Thyroid gland (tissue), 4 donors: ENCODE results near the gene EVA1C. TPM values are rescaled to one million over a fixed set of nuclear protein-coding genes. Genes with fewer than 3 reads are reported as not detected.

ENCODE experiments used
- DNase-seq, 2 donors: peaks; one replicate each; pipeline ENCODE4 v3.0.0-alpha.2; 2019
- H3K27ac ChIP-seq, 3 donors: fragments of 200-600 bp; sonication (generic); 1 replicate in 2 of 3; 2 replicates in 1 of 3; pipeline ENCODE4 v1.5.1; 2016 to 2019; ENCODE audit warnings: mild to moderate bottlenecking in 1 of 3, moderate library complexity in 1 of 3
- H3K27me3 ChIP-seq: fragments of 200-600 bp; sonication (generic); one replicate; pipeline ENCODE4 v1.5.1; 2019
- H3K36me3 ChIP-seq, 2 donors: fragments of 200-600 bp; sonication (generic); one replicate each; pipeline ENCODE4 v1.5.1; 2016 to 2019
- H3K4me1 ChIP-seq, 2 donors: fragments of 200-600 bp; sonication (generic); one replicate each; pipeline ENCODE4 v1.5.1; 2017 to 2019
- H3K4me3 ChIP-seq, 3 donors: fragments of 200-600 bp; sonication (generic); replicated peaks in 1 of 3; 1 replicate in 2 of 3; 2 replicates in 1 of 3; pipeline ENCODE4 v1.5.1; 2016; ENCODE audit warnings: mild to moderate bottlenecking in 1 of 3
- H3K9me3 ChIP-seq: fragments of 200-600 bp; sonication (generic); one replicate; pipeline ENCODE4 v1.5.1; 2017
- POLR2A ChIP-seq, 2 donors: fragments of 450-650 bp; IDR thresholded peaks; one replicate each; pipeline ENCODE4 v1.6.1; 2017; ENCODE audit warnings: antibody characterized with exemption in 2 of 2, mild to moderate bottlenecking in 2 of 2, moderate library complexity in 1 of 2
- WGBS, 2 donors: methylation state at CpG; one replicate each; pipeline ENCODE4 v1.1.5; 2017; 5-methylcytosine and 5-hydroxymethylcytosine counted together
- intact Hi-C: fragments of 100-400 bp; cut with DNase I; formaldehyde crosslinking; loops from one replicate; pipeline ENCODE4 v1.15.1; 2023
- total RNA-seq, 4 donors: library from RNA; depleted of rRNA; stranded (reverse); fragments of >200 nt; gene quantifications; one replicate each; pipeline ENCODE4 v1.2.3, GENCODE V29; 2016
- TF ChIP-seq, protein P1 (sequence below), 6 experiments: fragments of 200-600 bp in 3 of 6; fragments of 450-650 bp in 3 of 6; sonication (generic) in 3 of 6; IDR thresholded peaks; one replicate each; pipeline ENCODE4 v1.5.1; 2016 to 2019; ENCODE audit warnings: antibody characterized with exemption in 6 of 6, mild to moderate bottlenecking in 2 of 6, inconsistent platforms in 1 of 6, moderate library complexity in 1 of 6

EVA1C gene
- total RNA-seq, 4 donors from 2014 or later: 25.4 to 44.6 (median 35.2) TPM

DNA sequence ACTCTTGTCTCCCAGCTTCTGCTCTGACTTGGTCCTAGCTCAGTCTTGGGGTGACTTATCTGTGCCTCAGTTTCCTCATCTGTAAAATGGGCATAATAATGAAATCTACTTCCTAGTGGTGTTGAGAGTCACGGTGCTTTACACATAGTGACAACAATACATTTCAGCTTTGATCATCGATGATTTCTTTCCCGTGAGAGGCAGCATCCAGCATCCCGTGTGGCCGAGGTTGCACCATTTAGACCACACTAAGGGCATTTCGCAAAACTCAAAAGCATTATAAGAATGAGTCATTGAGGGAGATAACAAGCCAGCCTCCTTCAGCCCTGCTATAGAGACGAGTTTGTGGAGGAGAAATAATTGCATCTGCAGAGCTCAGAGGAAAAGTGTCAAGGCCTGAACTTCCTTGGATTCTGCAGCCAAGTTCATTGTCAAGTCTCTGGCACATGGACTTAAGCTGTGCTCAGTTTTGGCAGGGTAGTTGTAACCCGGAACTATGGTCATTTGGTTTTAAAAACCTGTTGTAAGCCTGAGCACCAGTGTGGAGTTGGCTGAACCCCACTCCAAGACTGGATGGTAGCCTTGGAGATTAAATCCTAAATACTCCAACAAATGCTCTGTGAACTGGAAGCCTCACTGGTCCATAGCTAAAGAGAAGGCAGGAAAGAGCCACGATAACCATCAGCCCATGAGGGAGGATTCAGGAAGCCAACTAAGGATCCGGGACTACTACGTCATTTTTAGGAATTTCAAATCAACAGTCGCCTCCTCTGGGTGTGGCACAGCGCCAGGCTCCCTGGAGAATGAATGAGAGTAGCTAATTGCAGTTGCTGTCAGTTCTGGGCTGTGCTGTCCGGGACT, 108.6 kb downstream of the EVA1C start:
- Histone ChIP-seq H3K27ac (peak overlapping the region; percentile 12 to 77 (median 69)), H3K27me3 (no peaks in the 10 kb centered on the region), H3K4me3 (no peak overlapping the region), H3K9me3 (no peaks in the 10 kb centered on the region), H3K36me3 (no peaks in the 10 kb centered on the region), H3K4me1 (peaks cover 0 to 22% of the 10 kb centered on the region in 2 donors)
- 65 to 67% methylated on average over 14 of the region's 14 CpGs for WGBS, 2 donors
- DNase-seq: peak; percentile 59 to 68
- TF ChIP-seq POLR2A (IDR thresholded peaks at IDR 0.05): no peak
- TF ChIP-seq, protein P1, sequence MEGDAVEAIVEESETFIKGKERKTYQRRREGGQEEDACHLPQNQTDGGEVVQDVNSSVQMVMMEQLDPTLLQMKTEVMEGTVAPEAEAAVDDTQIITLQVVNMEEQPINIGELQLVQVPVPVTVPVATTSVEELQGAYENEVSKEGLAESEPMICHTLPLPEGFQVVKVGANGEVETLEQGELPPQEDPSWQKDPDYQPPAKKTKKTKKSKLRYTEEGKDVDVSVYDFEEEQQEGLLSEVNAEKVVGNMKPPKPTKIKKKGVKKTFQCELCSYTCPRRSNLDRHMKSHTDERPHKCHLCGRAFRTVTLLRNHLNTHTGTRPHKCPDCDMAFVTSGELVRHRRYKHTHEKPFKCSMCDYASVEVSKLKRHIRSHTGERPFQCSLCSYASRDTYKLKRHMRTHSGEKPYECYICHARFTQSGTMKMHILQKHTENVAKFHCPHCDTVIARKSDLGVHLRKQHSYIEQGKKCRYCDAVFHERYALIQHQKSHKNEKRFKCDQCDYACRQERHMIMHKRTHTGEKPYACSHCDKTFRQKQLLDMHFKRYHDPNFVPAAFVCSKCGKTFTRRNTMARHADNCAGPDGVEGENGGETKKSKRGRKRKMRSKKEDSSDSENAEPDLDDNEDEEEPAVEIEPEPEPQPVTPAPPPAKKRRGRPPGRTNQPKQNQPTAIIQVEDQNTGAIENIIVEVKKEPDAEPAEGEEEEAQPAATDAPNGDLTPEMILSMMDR (IDR thresholded peaks at IDR 0.05): no peak
- intact Hi-C loops: no loop called here

DNA sequence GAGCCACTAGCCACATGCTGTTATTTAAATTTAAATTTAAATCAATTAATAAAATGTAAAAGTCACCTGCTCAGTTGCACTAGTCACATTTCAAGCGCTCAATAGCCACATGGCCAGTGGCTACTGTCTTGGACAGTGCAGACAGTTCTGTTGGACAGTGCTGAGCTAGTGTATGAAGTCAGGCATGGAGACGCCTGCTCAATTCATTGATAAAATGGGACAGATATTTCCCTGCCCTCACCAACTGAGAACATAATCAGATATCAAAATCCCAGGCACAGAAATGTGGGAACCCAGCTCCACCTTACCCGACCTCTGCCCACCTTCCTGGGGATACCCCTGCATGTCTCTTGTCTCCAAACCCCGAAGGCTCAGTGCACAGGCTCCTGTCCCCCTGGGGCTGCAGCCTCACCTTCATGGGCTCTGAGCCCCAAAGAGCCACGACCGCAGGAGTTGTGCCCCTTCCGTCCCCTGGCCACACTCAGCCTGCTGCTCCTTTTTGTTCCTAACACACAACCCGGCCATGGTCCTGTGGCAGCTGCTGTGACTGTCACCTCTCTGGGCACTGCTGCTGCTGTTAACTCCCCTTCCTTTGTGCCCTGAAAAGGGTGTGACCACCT, 109.3 kb downstream of the EVA1C start:
- peaks cover 0 to 22% of the 10 kb centered on the region in 2 donors for H3K4me1 ChIP-seq
- peak overlapping the region in 2 of 3 donors; percentile 69 to 77 for H3K27ac ChIP-seq
- H3K36me3 ChIP-seq: no peaks in the 10 kb centered on the region
- no peak for DNase-seq
- intact Hi-C loops: no loop called here
- no peak overlapping the region for H3K4me3 ChIP-seq
- TF ChIP-seq POLR2A (IDR thresholded peaks at IDR 0.05): no peak
- TF ChIP-seq, protein P1 (IDR thresholded peaks at IDR 0.05): no peak
- 61 to 85% methylated on average over 7 to 8 of the region's 8 CpGs for WGBS, 2 donors
- no peaks in the 10 kb centered on the region for H3K9me3 ChIP-seq
- H3K27me3 ChIP-seq: no peaks in the 10 kb centered on the region

DNA sequence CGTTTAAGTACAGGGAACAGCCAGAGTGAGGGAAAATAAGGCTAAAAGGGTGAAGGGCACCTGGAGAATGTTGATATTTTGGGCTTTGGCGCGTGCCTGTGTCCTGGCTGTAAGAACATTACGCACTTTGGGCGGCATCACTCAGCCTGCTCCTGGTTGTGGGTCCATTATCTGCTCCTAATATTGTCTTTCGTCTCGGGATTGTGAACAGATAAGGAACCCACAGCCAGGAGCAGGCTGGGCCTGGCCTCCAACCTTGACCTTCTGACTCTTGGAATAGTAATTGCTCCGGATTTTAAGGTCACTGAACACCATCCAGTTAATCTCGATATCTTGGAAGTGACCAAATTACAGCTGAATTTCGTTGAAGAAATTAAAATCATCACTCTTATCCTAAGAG, 111.0 kb downstream of the EVA1C start:
- DNase-seq: no peak
- no peaks in the 10 kb centered on the region for H3K9me3 ChIP-seq
- H3K27ac ChIP-seq: peak overlapping the region in 2 of 3 donors; percentile 22 to 43
- peaks cover 0 to 22% of the 10 kb centered on the region in 2 donors for H3K4me1 ChIP-seq
- no peaks in the 10 kb centered on the region for H3K36me3 ChIP-seq
- TF ChIP-seq POLR2A (IDR thresholded peaks at IDR 0.05): no peak
- TF ChIP-seq, protein P1 (IDR thresholded peaks at IDR 0.05): no peak
- H3K4me3 ChIP-seq: no peak overlapping the region
- intact Hi-C loops: no loop called here
- WGBS, 2 donors: 87% methylated on average over 10 of the region's 10 CpGs
- H3K27me3 ChIP-seq: no peaks in the 10 kb centered on the region

DNA sequence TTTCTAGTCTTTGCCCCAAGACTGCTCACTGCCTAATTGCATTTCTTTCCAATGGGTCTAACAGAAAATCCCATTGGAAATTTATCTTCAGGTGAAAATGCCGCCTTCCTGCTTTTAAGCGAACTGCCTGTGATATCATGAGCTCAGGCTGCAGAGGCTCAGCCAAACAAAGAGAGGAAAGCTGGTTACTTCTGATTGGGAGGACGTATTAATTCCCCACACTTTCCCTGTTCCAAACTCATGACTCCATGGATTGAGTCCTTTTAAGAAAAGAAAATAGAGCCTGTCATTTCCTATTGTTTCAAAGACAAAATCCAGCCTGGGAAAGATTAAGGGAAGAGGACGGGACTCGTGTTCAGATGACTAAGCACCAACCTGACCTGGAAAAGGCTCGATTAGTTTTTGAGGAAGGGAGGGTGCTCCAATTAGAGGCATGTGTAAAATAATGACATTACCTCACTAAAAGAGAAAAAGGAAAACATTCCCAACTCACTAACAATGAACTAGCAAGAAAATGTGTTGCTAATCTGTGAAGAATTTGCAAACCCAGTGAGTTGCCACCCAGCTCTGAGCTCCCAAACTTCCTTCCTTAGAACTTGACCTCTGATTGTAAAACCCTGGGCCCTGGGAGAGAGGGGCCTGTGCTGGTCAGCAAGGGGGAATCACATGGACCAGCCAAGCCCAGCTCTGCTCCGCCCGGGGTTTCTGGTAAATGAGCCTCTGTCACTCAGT, 111.6 kb downstream of the EVA1C start:
- Histone ChIP-seq H3K27me3 (no peaks in the 10 kb centered on the region), H3K4me1 (peaks cover 0 to 22% of the 10 kb centered on the region in 2 donors), H3K27ac (peak overlapping the region in 2 of 3 donors; percentile 22 to 43), H3K9me3 (no peaks in the 10 kb centered on the region), H3K4me3 (no peak overlapping the region), H3K36me3 (no peaks in the 10 kb centered on the region)
- intact Hi-C loops: no loop called here
- 74 to 77% methylated on average over 8 of the region's 8 CpGs for WGBS, 2 donors
- DNase-seq: no peak
- no peak for TF ChIP-seq POLR2A (IDR thresholded peaks at IDR 0.05)
- TF ChIP-seq, protein P1 (IDR thresholded peaks at IDR 0.05): no peak
